OCI-M2 (cell line): ENCODE results near the gene AKT3.

Experiments
- DNase-seq: peaks from one replicate; lab custom pipeline; 2025; ENCODE audit not compliant: unreplicated experiment; lab: John Stamatoyannopoulos, UW

AKT3 gene

DNA sequence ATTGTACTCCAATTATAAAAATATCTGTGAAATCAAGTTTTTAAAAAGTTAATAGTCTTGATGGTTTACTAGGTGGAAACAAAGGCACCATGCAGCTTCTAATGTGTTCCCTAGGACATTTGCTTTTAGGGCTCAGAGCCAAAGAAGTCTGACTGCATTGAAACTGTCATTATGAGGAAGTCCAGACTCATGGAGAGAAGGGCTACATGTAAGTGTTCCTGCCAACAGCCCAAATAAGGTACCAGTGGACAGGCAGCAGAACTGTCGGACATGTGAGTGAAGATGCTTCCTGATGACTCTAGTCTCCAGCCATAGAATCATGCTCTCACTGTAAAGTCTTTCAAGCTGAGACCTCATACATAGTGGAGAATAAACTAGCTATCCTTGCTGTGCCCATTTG, 287.6 kb downstream of the AKT3 start:
- DNase-seq, result no peak

DNA sequence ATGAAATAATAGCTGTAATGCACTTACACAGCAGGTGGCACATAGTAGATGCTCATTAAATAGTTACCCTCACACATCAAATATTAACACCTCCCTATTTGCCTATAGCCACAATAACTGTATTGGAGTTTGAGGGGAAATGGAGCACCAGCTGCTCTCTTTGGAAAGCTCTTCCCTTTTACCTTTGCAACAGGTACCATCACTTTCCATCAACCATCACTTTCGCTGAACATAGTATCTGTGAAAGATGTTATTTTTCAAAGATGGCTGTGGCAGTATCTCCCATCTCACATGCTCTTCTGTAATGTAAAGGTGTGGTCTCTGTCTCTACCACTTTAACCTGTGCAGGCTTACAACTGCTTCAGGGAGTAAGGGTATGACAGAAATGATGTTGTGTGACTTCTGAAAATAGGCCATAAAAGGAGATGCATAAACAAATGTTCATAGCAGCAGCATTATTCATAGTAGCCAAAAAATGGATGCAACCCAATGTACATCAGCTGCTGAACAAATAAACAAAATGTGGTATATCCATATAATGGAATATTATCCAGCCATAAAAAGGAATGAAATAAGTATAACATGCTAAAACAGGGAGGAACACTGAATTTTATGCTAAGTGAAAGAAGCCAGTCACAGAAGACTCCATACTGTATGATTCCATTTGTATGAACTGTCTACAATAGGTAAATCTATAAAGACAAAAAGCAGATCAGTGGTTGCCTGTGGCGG, 288.3 kb downstream of the AKT3 start:
- no peak for DNase-seq

DNA sequence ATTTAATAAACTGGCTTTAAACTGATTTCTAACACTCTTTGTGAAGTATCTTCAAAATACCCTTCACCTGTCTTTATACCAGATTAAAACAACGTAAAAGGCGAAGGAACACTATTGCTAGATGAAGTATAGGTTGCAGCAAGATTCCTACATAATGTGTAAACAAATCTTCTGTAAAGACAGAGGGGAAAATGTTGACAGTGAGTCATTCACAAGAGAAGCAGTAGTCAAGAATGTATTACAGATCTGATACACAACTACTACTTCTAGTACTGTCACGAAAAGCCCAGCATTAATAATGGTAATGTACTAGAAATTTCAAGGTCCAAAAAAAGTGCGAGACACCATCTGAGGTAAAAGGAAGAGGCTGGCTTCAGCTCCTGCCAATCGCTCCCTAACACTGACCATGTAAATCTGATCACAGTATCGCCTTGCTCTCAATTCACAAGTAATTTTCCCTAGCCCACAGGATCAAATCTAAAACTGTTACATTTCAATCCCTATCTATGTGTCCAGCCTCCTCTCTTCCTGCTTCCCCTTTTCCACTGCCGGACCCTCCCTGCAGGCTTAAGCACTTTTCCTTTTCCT, 290.4 kb downstream of the AKT3 start:
- DNase-seq, result no peak

DNA sequence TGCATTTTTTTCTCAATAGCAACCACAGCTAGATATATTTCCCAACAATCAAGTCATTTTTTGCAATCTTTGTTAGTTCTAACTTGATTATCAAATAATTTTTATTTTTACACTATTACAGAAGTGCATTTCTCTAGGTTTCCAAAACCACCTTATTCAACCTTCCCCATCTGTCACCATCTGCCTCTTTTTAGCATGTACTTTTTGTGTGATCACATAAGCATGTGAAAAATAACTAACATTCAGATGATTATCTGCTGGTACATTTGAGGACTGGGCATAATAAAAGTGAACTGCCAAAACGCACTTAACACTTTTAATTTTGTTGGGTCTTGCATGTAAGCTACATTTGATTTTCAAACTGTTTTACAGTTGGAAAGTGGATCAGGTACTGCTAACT, 291.5 kb downstream of the AKT3 start:
- DNase-seq, result no peak

DNA sequence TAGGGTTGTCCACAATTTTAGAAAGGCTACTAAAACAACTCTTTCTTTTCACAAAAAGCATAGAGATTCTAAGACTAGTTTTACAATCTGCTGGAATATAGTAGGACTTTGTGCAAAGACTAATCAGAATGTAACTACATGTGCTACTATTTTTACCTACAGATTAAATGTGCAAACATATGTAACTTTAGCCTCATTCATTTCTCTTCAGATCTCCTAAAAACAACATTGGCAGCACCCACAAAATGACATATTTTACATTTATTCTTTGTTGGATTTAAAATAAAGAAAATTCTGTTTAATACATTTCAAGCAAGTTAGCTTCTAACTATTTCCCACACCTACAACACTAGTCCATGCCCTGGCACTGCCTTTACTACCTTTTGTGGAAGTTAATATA, 292.2 kb downstream of the AKT3 start:
- no peak for DNase-seq

DNA sequence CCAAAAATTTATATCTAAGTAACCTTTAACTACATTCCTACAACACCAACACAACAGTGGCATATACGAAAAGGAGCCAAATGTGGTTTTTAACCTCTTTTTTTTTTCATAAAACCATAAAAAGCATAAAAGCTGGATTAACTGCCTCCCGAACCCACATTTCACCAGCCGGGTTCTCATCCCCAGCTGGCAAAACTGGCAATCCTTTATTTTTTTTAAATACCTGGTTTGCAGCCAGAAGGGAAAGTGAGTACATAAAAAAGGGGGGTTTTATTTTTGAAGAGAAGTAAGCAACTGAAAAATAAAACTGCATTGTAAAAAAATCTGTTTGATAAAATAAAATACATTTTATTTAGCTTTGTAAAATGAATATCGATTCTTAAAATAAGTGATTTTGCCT, 295.4 kb downstream of the AKT3 start:
- DNase-seq, result no peak

DNA sequence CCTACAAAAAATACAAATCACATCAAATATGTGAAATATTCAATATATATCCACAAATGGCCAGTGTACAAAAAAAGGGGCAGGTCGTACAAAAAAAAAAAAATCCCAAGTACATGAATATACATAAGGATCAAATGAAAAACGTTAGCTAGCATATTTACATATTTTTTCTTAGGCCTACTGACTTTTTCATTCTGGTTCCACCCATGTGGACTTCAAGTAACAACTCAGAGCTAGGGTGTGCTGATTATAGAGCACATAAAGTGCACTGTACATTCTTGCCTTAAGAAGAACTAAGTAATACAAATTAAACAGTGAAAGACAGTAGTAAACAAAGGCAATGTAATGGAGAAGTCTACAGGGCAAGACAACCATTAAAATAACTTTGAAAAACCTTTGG, 297.0 kb downstream of the AKT3 start:
- no peak for DNase-seq

DNA sequence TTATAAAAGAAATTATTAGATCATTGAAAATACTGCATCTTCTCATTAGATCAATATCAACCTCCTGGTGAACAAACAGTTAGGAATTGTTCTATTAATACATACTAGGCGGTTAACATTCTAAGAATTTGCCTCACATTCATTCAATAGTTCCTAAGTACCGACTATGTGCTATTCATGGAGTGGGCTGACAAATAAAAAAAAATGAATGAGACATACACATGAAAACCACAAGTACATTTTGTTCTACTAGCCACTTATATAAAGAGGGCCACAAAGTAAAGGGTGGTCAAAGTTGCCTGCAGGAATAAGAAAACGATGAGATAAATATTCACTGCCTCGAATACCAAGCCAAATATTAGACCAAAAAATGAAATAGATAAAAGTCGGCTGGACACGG, 299.8 kb downstream of the AKT3 start:
- no peak for DNase-seq

DNA sequence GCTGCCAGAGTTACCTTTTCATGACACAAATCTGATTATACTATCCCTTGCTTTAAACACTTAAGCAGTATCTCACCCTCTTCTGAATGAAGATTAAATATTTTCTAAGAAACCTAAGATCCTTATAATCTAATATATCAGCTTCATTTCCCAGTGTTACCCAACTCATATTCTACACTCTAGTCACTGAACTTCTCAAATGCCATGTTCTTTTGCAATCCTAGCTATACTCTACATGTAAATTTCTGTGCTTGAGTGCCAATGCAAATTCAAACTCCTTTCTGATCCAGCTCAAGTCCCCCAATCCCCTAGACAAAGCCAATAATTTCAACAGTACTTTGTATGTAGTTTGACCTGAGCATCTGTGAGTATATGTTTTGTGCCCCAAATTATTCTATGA, 300.3 kb downstream of the AKT3 start:
- DNase-seq, result no peak

DNA sequence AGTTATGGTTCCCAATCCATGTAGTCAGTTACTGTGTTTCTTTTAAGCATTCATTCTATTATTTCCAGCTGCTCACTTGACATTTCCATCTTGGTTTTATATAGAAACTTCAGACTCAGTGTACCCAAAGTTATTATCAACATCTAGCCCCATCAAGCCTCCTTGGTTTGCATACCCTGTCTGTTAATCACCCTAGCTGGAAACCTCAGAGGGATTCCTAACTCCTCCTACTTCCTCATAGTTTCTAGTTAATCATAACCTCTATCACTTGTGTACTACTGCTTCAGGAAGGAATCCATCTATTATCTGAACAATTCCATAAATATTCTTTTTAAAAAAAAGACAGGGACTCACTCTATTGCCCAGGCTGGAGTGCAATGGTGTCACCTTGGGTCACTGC, 300.9 kb downstream of the AKT3 start:
- no peak for DNase-seq

DNA sequence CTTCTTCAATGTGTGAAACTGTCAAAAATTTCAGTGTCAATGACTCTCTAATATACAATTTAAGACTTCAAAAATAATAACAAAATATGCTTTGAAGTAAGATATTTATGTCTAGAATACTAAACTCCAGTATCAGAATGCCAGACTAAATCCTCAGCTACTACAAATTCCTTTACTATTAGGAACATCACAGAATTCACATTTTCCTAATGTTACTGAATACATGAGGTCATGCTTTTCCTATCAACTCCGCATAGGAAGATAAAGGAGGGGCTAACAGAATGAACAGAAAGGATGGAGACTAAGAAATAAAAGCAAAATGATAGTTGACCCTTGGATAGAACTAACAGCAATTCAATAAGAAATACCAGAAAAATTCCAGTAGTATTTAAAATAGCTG, 301.5 kb downstream of the AKT3 start:
- DNase-seq, result no peak

DNA sequence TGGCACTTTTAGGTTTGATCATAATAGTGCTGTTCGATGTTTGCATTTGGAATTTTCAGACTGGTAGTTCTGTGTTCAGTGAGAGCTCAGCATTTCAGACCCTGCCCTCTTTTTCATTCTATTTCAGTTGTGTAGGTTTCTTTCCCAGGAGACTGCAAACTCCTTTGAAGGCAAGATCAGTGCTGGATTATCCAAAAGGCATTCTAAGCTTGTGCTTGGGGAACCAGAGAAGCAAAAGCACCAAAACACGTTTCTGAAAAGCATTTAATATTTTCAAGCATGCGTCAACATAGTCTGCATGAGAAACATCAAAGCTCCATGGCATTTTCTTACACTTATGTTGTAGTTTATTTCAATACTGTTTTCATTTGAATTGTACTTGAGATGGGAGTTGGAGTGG, 302.2 kb downstream of the AKT3 start:
- DNase-seq, result no peak

DNA sequence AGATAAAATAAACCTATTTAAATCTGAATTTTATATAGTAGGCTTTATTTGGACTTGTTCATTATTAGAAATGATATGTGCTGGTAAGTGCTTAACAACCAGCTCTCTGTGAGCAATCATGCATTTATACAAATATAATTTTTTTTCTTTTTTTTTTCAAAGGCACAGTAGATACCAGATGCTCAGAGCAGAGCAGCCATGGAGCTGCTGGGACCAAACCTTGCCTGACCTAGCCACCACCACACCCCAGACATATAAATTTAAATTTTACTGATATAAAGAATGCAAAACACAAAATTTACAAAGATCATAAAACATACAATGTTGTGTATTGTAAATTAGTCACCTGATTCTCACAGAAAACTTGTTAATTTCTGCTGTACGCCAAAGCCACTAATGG, 303.6 kb downstream of the AKT3 start:
- DNase-seq, result no peak

DNA sequence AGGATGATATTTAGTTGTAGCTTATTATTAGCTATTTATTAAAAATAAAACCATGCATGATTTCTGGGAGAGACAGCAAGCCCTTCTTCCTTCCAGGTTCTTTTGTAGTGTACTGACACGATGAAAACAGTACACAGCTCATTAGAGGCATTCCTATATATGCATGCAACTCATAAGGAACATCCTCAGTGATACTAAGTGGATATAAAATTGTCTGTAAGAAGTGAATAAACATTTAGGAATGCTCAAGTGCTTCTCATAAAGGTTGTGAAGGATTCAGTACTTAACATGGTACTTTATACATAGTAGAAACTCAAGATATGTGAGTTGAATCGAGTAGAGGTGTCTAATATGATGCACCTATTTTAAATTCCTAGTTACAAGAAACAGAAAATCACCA, 306.5 kb downstream of the AKT3 start:
- no peak for DNase-seq

DNA sequence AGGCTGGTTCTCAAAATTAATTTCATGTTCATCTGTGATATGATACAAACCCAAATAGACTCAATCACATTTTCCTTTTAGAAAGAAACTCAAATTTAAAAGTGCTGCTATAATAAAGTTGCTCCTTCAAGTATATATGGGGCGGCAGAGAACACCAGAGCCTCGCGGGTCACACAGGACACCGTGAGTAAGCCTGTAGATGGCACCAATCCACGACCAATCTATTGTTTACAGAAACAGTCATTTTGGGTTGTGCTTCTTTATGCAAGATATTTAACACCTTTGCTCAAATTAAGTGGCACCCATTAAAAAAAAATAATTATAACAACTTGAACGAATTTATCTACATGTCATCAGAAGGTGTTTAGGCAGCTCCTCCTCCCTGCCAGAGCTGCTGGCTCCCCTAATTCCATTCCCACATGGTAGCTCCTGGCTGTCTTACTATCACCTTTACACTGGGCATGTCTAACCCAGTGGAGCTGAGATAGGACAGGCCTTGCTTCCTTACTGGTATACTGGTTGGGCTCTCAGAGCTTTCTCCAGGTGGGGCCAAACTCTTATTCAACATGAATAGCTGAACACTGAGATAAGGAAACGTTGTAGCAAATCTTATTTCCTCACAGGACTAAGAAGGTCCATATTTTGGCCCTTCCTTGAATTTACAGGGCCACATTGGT, 307.2 kb downstream of the AKT3 start:
- DNase-seq, result no peak

DNA sequence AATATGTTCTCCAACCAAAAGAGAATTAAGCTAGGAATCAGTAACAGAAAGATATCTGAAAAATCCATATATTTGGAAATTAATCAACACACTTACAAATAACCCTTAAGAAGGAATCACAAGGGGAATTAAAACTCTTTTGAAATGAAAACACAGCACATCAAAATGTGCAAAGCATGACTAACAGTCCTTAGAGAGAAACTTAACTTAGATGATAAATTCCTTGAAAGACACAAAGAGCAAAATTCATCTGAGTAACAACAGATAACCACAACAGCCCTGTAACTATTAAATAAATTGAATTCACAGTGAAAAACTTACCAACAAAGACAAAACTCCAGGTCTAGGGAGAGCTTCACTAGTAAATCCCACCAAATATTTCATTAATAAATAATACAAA, 310.4 kb downstream of the AKT3 start:
- DNase-seq, result no peak

DNA sequence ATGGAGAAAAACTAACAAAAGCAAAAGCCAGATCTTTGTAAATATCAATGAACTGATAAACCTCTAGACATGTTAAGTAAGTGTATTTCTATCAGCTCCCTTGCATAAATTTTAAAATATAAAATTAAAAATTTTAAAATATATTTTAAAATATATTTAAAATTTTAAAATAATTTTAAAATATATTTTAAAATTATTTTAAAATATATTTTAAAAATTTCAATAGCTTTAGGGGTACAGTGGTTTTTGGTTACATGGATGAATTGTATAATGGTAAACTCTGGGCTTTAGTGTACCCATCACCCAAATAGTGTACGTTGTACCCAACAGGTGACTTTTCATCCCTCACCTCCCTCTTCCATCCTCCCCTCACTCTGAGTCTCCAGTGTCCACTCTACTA, 315.0 kb downstream of the AKT3 start:
- no peak for DNase-seq

DNA sequence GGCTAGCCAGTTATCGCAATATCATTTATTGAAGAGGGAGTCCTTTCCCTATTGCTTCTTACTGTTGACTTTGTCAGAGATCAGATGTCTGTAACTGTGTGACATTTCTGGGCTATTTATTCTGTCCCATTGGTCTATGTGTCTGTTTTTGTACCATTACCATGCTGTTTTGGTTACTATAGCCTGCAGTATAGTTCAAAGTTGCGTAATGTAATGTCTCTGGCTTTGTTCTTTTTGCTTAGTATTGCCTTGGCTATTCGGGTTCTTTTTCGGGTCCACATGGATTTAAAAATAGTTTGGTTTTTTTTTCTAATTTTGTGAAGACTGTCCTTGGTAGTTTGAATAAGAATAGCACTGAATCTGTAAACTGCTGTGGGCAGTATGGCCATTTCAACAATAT, 320.5 kb downstream of the AKT3 start:
- no peak for DNase-seq

DNA sequence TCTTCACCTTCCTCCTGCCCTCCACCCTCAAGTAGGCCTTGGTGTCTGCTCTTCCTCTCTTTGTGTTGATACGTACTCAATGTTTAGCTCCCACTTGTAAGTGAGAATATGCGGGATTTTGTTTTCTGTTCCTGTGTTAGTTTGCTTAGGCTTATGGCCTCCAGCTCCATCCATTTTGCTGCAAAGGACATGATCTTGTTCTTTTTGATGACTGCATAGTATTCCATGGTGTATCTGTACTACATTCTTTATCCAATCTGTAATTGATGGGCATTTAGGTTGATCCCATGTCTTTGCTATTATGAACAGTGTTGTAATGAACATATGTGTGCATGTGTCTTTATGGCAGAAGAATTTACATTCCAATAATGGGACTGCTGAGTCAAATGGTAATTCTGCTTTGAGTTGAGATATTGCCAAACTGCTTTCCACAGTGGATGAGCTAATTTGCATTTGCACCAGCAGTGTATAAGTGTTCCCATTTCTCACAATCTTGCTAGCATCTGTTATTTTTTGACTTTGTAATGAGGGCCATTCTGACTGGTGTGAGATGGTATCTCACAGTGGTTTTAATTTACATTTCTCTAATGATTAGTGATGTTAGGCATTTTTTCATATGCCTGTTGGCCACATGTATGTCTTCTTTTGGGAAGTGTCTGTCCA, 321.5 kb downstream of the AKT3 start:
- DNase-seq, result no peak

DNA sequence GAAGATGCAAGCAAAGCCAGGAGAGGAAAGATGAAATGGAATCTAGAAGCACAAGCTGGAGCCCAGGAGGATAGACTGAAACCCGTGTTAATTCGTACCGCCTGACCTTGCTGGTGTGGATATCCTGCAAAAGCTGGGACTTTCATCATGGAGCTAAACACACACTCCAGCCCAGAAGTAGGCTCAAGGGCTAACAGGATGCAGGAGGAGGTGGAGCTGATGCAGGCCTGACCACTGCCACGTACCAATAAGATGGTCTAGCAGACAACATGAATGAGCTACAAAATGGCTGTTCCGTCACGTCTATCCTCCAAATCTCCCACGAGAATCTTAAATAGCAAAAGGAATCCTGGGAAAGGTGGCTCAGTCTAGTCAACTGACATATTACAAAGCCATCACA, 323.9 kb downstream of the AKT3 start:
- no peak for DNase-seq

DNA sequence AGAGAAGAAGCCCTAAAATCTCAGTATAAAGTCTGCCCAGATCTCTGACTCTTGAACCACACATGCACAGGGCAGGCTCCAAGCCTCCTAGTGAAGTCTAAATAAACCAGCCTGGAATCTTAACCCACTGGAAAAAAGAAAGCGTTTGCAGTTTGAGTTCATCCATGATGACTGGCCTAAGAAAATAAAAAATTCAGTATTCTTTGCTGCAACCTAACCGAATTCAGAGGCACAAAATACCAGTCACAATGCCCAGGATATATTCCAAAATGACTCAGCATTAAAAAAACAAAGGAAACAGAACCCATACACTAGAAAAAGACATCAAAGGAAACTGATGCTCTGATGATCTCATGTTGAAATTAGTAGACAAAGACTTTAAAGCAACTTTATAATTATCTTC, 325.0 kb downstream of the AKT3 start:
- no peak for DNase-seq

DNA sequence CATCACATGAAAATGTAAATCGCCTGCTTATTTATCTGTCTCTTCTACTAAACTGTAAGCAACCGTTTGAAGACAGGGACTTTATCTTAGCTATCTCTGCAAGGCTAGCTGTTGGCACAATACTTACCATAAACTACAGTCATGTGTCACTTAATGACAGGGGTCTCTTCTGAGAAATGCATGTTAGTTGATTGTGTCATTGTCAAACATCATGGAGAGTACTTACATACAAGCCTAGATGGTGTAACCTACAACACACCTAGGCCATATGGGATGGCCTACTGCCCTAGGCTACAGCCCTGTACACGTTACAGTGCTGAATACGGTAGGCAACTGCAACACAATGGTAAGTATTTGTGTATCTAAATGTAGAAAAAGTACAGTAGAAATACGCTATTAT, 326.3 kb downstream of the AKT3 start:
- DNase-seq, result no peak
